ENCODE results near the gene NUP93. TPM values are rescaled to one million over a fixed set of nuclear protein-coding genes. Genes with fewer than 3 reads are reported as not detected.
A peak's percentile ranks its signal among the peaks of the same experiment; 100 is the strongest.

NUP93 gene
- total and polyA plus RNA-seq, 2 of the 8 experiments (the other 6 are each of a cell fraction or from before 2014, with no cell fraction given): 147 to 201 TPM

- Histone ChIP-seq H3K79me1 (ENCODE audit: low read depth, low read length) (no peaks in the 10 kb centered on the region), H3K9me3 (ENCODE audit: insufficient read depth in 2 of 2, low read depth in 1 of 2, low read length in 1 of 2) (no peaks in the 10 kb centered on the region; a peak in 1 of 4 replicates), H3K4me3 (ENCODE audit: extremely low read depth in 1 of 4, insufficient read depth in 2 of 4, low read depth in 3 of 4, low read length in 4 of 4) (no peak overlapping the region), H3K79me2 (ENCODE audit: control insufficient read depth in 1 of 2, insufficient read depth in 2 of 2, low read length in 2 of 2) (no peaks in the 10 kb centered on the region), H2BK15ac (ENCODE audit: low read length) (0 out of 2 replicates have a peak overlapping the region, but pooled peaks have one; percentile 65), H3K4me1 (replicated peaks in 1 of 4; ENCODE audit: control insufficient read depth in 3 of 4, insufficient read depth in 4 of 4, low read length in 3 of 4) (peaks cover 2 to 11% (median 7%) of the 10 kb centered on the region in 4 experiments; a peak in 5 of 7 replicates), H3K4me2 (ENCODE audit: insufficient read depth in 1 of 2, low read depth in 2 of 2, low read length in 2 of 2) (no peak overlapping the region), H3K56ac (replicated peaks; ENCODE audit: insufficient read length, low read depth, low read length) (no peak overlapping the region), H3K23ac (ENCODE audit: insufficient read length) (no peak overlapping the region), H3K27me3 (replicated peaks in 1 of 4; ENCODE audit: control insufficient read depth in 3 of 4, extremely low read depth in 1 of 4, insufficient read depth in 3 of 4, low read length in 3 of 4) (no peaks in the 10 kb centered on the region), H4K5ac (ENCODE audit: insufficient read length, low read depth, low read length) (no peak overlapping the region), H3K27ac (ENCODE audit: low read depth, low read length) (no peak overlapping the region), H4K20me1 (replicated peaks in 1 of 2; ENCODE audit: control insufficient read depth in 1 of 2, insufficient read depth in 2 of 2, low read length in 2 of 2) (no peaks in the 10 kb centered on the region), H2BK12ac (ENCODE audit: low read depth, low read length) (0 out of 2 replicates have a peak overlapping the region, but pooled peaks have one; percentile 55), H2BK120ac (replicated peaks; ENCODE audit: low read depth, low read length) (no peak overlapping the region), H3K18ac (ENCODE audit: extremely low read depth, low read length) (peak overlapping the region; percentile 83), H3K9ac (replicated peaks in 1 of 4; ENCODE audit: extremely low read depth in 1 of 4, low read depth in 3 of 4, low read length in 3 of 4) (no peak overlapping the region), H3K23me2 (ENCODE audit: low read depth, low read length) (no peaks in the 10 kb centered on the region; the same call in 1 of the 2 replicates), H2BK20ac (ENCODE audit: low read length) (no peak overlapping the region), H3K14ac (ENCODE audit: insufficient read length) (no peak overlapping the region), H2AFZ (ENCODE audit: low read length) (peak overlapping the region; percentile 75), H2BK5ac (ENCODE audit: low read depth, low read length) (peak overlapping the region; percentile 32; the same call in 1 of the 2 replicates), H4K8ac (ENCODE audit: extremely low read depth, insufficient read depth, low read length) (no peak overlapping the region), H4K91ac (replicated peaks; ENCODE audit: insufficient read length, low read length) (peak overlapping the region; percentile 22), H3K36me3 (ENCODE audit: control insufficient read depth in 2 of 4, insufficient read depth in 4 of 4, low read length in 3 of 4) (no peaks in the 10 kb centered on the region), H3K4ac (replicated peaks; ENCODE audit: insufficient read length, low read depth, low read length) (no peak overlapping the region), H2AK5ac (ENCODE audit: low read depth, low read length) (no peak overlapping the region)
- DNase-seq (ENCODE audit: low read depth in 1 of 2, low spot score in 2 of 2) (peak in 1 of 2 experiments; percentile 29), FAIRE-seq (peak; percentile 58)
- POLR2A ChIA-PET (ENCODE audit: partially characterized antibody): interaction anchor here (1.2 to 2.9 kb wide), 3 partner anchors 10 to 80 kb away, joined by 4 to 14 read pairs (median 6); partner anchors contain the start of gene HERPUD1
- WGBS, 2 experiments (ENCODE audit: extremely low coverage in 1 of 2, insufficient coverage in 1 of 2, insufficient read length in 1 of 2, insufficient replicate concordance in 2 of 2, low coverage in 1 of 2, low lambda C conversion rate in 2 of 2, missing lambda C conversion rate in 1 of 2): 60% methylated on average over 8 of the region's 8 CpGs; no CpG with 5 or more reads in 1 of the 2 experiments
- CTCF ChIA-PET (ENCODE audit: partially characterized antibody): interaction anchor here (0.6 to 10.8 kb wide), 18 partner anchors 9 to 343 kb away, joined by 3 to 102 read pairs (median 4); partner anchors contain the start of gene SLC12A3
- no peak for TF ChIP-seq SAP30 (IDR thresholded peaks at IDR 0.05; ENCODE audit: insufficient read depth, insufficient replicate concordance, low read length)
- peak; percentile 46 for TF ChIP-seq TBP (IDR thresholded peaks at IDR 0.05; ENCODE audit: low read depth, low read length)
- no peak for TF ChIP-seq EGR1 (IDR thresholded peaks at IDR 0.05; ENCODE audit: borderline replicate concordance, low read depth, low read length)
- peak in 2 of 3 experiments; percentile 48 to 69; a peak in 3 of 4 replicates for TF ChIP-seq CTCF (IDR thresholded peaks at IDR 0.05; ENCODE audit: control extremely low read depth in 1 of 3, insufficient read depth in 1 of 3, low read depth in 1 of 3, low read length in 3 of 3)
- TF ChIP-seq RAD21 (IDR thresholded peaks at IDR 0.05 in 1 of 2, conservative IDR thresholded peaks at IDR 0.05 in 1 of 2; ENCODE audit: low read depth in 2 of 2, low read length in 2 of 2): peak; percentile 45
Measured at GRCh38 chr16:56851671-56852400, 121.9 kb downstream of the NUP93 start.

Measured in H1 (cell line).